Heart left ventricle (tissue), 13 donors: ENCODE data around the gene AAMP.

ENCODE experiments used
- POLR2A ChIP-seq, 2 donors: fragments of 450-650 bp; IDR thresholded peaks; one replicate each; pipeline ENCODE4 v1.6.1; 2017; ENCODE audit warnings: antibody characterized with exemption in 2 of 2, mild to moderate bottlenecking in 2 of 2, moderate library complexity in 2 of 2
- TF ChIP-seq, protein P1 (sequence below), 12 donors: fragments of 200-600 bp; sonication (generic) in 4 of 12; IDR thresholded peaks; one replicate each; pipeline versions ENCODE4 v1.5.0 to v1.8.0; 2018 to 2022; ENCODE audit warnings: antibody characterized with exemption in 12 of 12, mild to moderate bottlenecking in 5 of 12
- donor health status: ischemic (EF 13 %, LVEDD 7.1; RV severe dilation, severe dysfunction).
- donor health status: DM: no; HTN: yes; CAD: no.
- donor health status: DM: no; HTN: no; CAD: no.
- donor health status: ischemic (EF 25% LVEDD 6.9; RV normal size, moderate dysfunction).
- donor health status: ischemic (EF 25% LVEDD 5.7; RV mildly dilated, moderate dysfunction).
- donor health status: ischemic (EF 35%, LVEDD 5.7; RV mildly dilated, moderate dysfunction).
- donor health status: nonischemic (EF 11% LVEDD 7.7; RV severe dilation, severe dysfunction).
- donor health status: DM: yes; HTN: yes; CAD: no.
- donor health status: PGD.
- donor health status: ischemic (EF 29% LVEDD 5.4; RV normal size, mild dysfunction).
- donor health status: nonischemic (EF 23%, LVEDD 6.1; RV moderate dilation, normal function).

DNA sequence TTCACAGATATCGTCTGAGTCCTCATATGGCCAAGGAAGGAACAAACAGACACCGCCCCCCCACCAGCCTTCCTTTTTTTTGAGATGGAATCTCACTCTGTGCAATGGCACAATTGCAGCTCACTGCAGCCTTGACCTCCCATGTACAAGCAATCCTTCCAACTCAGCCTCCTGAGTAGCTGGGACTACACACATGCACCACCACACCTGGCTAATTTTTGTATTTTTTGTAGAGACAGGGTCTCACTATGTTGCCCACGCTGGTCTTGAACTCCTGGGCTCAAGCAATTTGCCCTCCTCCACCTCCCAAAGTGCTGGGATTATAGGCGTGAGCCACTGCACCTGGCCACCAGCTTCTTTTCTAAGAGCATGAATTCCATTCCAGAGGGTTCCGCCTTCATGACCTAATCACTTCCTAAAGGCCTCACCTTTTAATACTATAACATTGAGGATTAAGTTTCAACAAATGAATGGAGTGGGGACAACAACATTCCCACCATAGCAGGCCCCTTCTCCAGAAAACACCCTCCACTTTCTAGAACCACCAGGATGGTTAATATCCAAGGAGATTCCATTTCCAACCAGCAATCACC, 24.6 kb upstream of the AAMP start:
- TF ChIP-seq, protein P1, sequence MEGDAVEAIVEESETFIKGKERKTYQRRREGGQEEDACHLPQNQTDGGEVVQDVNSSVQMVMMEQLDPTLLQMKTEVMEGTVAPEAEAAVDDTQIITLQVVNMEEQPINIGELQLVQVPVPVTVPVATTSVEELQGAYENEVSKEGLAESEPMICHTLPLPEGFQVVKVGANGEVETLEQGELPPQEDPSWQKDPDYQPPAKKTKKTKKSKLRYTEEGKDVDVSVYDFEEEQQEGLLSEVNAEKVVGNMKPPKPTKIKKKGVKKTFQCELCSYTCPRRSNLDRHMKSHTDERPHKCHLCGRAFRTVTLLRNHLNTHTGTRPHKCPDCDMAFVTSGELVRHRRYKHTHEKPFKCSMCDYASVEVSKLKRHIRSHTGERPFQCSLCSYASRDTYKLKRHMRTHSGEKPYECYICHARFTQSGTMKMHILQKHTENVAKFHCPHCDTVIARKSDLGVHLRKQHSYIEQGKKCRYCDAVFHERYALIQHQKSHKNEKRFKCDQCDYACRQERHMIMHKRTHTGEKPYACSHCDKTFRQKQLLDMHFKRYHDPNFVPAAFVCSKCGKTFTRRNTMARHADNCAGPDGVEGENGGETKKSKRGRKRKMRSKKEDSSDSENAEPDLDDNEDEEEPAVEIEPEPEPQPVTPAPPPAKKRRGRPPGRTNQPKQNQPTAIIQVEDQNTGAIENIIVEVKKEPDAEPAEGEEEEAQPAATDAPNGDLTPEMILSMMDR (IDR thresholded peaks at IDR 0.05): no peak
- TF ChIP-seq POLR2A (IDR thresholded peaks at IDR 0.05): no peak
